ENCODE results near the gene ARL14EPL. TPM values are rescaled to one million over a fixed set of nuclear protein-coding genes. Genes with fewer than 3 reads are reported as not detected.

The ARL14EPL gene
- total RNA-seq, 4 donors from 2014 or later = not detected

DNA sequence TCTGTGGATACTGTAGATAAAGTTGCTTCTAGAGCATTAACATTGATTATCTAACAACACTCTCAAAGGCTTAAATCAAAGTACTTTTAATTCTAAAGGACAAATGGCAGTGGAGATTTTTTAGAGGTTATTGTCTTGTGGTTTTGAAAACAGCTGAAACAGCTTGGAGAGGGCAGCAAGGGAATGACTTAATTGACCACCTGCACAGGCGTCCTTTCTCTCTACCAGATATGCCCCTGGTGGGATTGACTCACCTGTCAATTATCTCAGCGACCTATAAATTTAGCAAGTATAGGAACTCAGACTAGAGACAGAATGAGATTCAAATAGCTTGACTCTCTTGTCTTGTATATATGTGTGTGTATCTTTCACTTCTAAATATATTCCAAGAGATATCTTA lies 13.5 kb downstream of the ARL14EPL start:
- H3K27ac ChIP-seq = no peak overlapping the region
- H3K9me3 ChIP-seq = no peaks in the 10 kb centered on the region
- DNase-seq = no peak
- WGBS, 2 donors = 61 to 76% methylated on average over 2 of the region's 2 CpGs
- H3K4me3 ChIP-seq = no peak overlapping the region
- H3K4me1 ChIP-seq = no peaks in the 10 kb centered on the region
- no peaks in the 10 kb centered on the region for H3K36me3 ChIP-seq
- intact Hi-C loops (cut with DNase I) = no loop called here
- peaks cover 0 to 3% (median 0%) of the 10 kb centered on the region in 4 donors for H3K27me3 ChIP-seq
- TF ChIP-seq, protein P1, sequence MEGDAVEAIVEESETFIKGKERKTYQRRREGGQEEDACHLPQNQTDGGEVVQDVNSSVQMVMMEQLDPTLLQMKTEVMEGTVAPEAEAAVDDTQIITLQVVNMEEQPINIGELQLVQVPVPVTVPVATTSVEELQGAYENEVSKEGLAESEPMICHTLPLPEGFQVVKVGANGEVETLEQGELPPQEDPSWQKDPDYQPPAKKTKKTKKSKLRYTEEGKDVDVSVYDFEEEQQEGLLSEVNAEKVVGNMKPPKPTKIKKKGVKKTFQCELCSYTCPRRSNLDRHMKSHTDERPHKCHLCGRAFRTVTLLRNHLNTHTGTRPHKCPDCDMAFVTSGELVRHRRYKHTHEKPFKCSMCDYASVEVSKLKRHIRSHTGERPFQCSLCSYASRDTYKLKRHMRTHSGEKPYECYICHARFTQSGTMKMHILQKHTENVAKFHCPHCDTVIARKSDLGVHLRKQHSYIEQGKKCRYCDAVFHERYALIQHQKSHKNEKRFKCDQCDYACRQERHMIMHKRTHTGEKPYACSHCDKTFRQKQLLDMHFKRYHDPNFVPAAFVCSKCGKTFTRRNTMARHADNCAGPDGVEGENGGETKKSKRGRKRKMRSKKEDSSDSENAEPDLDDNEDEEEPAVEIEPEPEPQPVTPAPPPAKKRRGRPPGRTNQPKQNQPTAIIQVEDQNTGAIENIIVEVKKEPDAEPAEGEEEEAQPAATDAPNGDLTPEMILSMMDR (IDR thresholded peaks at IDR 0.05) = no peak
- no peak for TF ChIP-seq POLR2A (IDR thresholded peaks at IDR 0.05)

- 80 to 85% methylated on average over 3 of the region's 3 CpGs for WGBS, 2 donors
- no peaks in the 10 kb centered on the region for H3K9me3 ChIP-seq
- intact Hi-C loops (cut with DNase I) = no loop called here
- H3K36me3 ChIP-seq = no peaks in the 10 kb centered on the region
- no peaks in the 10 kb centered on the region for H3K4me1 ChIP-seq
- DNase-seq = no peak
- H3K27me3 ChIP-seq = peaks cover 0 to 3% (median 0%) of the 10 kb centered on the region in 4 donors
- H3K27ac ChIP-seq = no peak overlapping the region
- no peak for TF ChIP-seq POLR2A (IDR thresholded peaks at IDR 0.05)
- H3K4me3 ChIP-seq = no peak overlapping the region
Measured at GRCh38 chr5:116046261-116046660, 14.0 kb downstream of the ARL14EPL start.

GRCh38 chr5:116046823-116047222 lies 14.6 kb downstream of the ARL14EPL start:
- Histone ChIP-seq H3K36me3 (no peaks in the 10 kb centered on the region), H3K4me1 (no peaks in the 10 kb centered on the region), H3K27me3 (peaks cover 0 to 3% (median 0%) of the 10 kb centered on the region in 4 donors), H3K9me3 (no peaks in the 10 kb centered on the region), H3K27ac (no peak overlapping the region), H3K4me3 (no peak overlapping the region)
- no peak for DNase-seq
- TF ChIP-seq, protein P1 (IDR thresholded peaks at IDR 0.05) = no peak
- TF ChIP-seq POLR2A (IDR thresholded peaks at IDR 0.05) = no peak
- intact Hi-C loops (cut with DNase I) = no loop called here
- 81 to 85% methylated on average over 2 of the region's 2 CpGs for WGBS, 2 donors

DNA sequence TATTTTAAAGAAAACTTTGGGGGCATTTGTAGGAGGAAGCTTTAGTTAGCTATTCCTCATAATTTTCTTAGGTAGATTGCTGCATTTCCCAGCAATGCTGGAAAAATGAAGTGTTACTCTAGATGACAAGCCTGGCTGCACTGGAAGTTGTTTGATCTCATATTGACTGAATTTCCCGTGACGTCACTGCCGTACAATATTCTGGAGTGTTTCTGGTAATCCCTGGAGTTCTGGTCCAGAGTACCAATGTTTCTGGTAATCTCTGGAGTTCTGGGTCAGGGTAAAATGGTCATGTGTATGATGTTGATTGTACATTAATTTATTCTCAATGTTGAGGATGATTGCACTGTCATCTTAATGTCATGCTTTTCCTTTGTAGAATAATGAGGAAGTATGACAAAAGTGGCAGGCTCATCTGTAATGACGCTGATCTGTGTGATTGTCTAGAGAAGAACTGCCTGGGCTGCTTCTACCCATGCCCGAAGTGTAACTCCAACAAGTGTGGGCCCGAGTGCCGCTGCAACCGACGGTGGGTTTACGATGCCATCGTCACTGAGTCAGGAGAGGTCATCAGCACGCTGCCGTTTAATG lies 26.2 kb downstream of the ARL14EPL start:
- Histone ChIP-seq H3K4me1 (no peaks in the 10 kb centered on the region), H3K36me3 (no peaks in the 10 kb centered on the region), H3K4me3 (no peak overlapping the region), H3K27ac (no peak overlapping the region), H3K27me3 (peaks cover 0 to 19% (median 0%) of the 10 kb centered on the region in 4 donors), H3K9me3 (no peaks in the 10 kb centered on the region)
- TF ChIP-seq, protein P1 (IDR thresholded peaks at IDR 0.05) = no peak
- TF ChIP-seq POLR2A (IDR thresholded peaks at IDR 0.05) = no peak
- intact Hi-C loops (cut with DNase I) = no loop called here
- 78 to 80% methylated on average over 13 of the region's 13 CpGs for WGBS, 2 donors
- DNase-seq = no peak

DNA sequence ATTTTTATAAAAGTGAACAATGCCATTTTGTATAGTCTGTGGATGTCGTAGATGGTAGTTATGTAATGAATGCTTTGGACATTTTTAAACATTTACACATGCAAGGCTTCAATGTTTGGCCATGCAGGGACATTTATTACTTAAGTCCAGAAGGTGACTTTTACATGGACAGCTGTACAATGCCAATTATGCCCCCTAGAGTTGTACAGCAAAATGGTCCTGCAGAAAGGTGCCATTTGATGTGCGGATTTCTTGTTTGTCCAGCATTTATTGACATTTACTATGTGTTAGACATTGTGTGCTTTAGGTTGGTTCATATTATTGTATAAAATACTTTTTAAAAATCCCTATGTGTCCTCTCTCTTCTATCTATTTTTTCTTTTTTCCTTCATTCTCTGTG lies 30.1 kb downstream of the ARL14EPL start:
- peaks cover 0 to 29% (median 0%) of the 10 kb centered on the region in 4 donors for H3K27me3 ChIP-seq
- H3K4me3 ChIP-seq = no peak overlapping the region
- H3K9me3 ChIP-seq = no peaks in the 10 kb centered on the region
- intact Hi-C loops (cut with DNase I) = no loop called here
- 67 to 74% methylated on average over 2 of the region's 2 CpGs for WGBS, 2 donors
- TF ChIP-seq, protein P1 (IDR thresholded peaks at IDR 0.05) = no peak
- TF ChIP-seq POLR2A (IDR thresholded peaks at IDR 0.05) = no peak
- H3K36me3 ChIP-seq = no peaks in the 10 kb centered on the region
- DNase-seq = no peak
- H3K27ac ChIP-seq = no peak overlapping the region
- no peaks in the 10 kb centered on the region for H3K4me1 ChIP-seq

- intact Hi-C loops (cut with DNase I) = no loop called here
- DNase-seq = no peak
- Histone ChIP-seq H3K9me3 (no peaks in the 10 kb centered on the region), H3K4me1 (no peaks in the 10 kb centered on the region), H3K4me3 (no peak overlapping the region), H3K27ac (no peak overlapping the region), H3K36me3 (no peaks in the 10 kb centered on the region), H3K27me3 (peaks cover 0 to 20% (median 0%) of the 10 kb centered on the region in 4 donors)
- WGBS, 2 donors = 68 to 85% methylated on average over 2 to 3 of the region's 3 CpGs
- TF ChIP-seq POLR2A (IDR thresholded peaks at IDR 0.05) = no peak
- TF ChIP-seq, protein P1 (IDR thresholded peaks at IDR 0.05) = no peak
Measured at GRCh38 chr5:116063950-116064349, 31.7 kb downstream of the ARL14EPL start.
